H9 (cell line): Measurements from ENCODE around the gene FAM53B. TPM values are rescaled to one million over a fixed set of nuclear protein-coding genes. Genes with fewer than 3 reads are reported as not detected.
A peak's percentile ranks its signal among the peaks of the same experiment; 100 is the strongest.

ENCODE experiments used
- DNase-seq: peaks from one replicate; pipeline ENCODE4 v3.0.0-alpha.2; 2017
- H2AFZ ChIP-seq: one replicate; pipeline ENCODE4 v1.6.1; 2013; ENCODE audit warnings: mild to moderate bottlenecking, low read length, control low read depth, moderate library complexity
- H2AK5ac ChIP-seq: 2 replicates; pipeline ENCODE4 v1.6.1; 2013; ENCODE audit warnings: low read length, control low read depth, mixed read lengths; ENCODE audit not compliant: insufficient read length
- H2BK120ac ChIP-seq: one replicate; pipeline ENCODE4 v1.6.1; 2013; ENCODE audit warnings: low read depth, mild to moderate bottlenecking, low read length, control low read depth, inconsistent platforms; ENCODE audit not compliant: poor library complexity, severe bottlenecking
- H2BK12ac ChIP-seq: 2 replicates; pipeline ENCODE4 v1.6.1; 2013; ENCODE audit warnings: low read length, control low read depth, mixed read lengths, low read depth; ENCODE audit not compliant: insufficient read length
- H2BK15ac ChIP-seq: 2 replicates; pipeline ENCODE4 v1.6.1; 2013; ENCODE audit warnings: low read depth, low read length, control low read depth
- H2BK20ac ChIP-seq: one replicate; pipeline ENCODE4 v1.6.1; 2013; ENCODE audit warnings: low read depth, mild to moderate bottlenecking, low read length, control low read depth, inconsistent platforms; ENCODE audit not compliant: poor library complexity, severe bottlenecking
- H2BK5ac ChIP-seq: 2 replicates; pipeline ENCODE4 v1.6.1; 2013; ENCODE audit warnings: low read length, control low read depth, mixed read lengths; ENCODE audit not compliant: insufficient read length
- H3K14ac ChIP-seq: 2 replicates; pipeline ENCODE4 v1.6.1; 2013; ENCODE audit warnings: low read length, control low read depth; ENCODE audit not compliant: insufficient read depth
- H3K18ac ChIP-seq: 2 replicates; pipeline ENCODE4 v1.6.1; 2013; ENCODE audit warnings: low read depth, mild to moderate bottlenecking, mixed read lengths, low read length, control low read depth; ENCODE audit not compliant: insufficient read length
- H3K23ac ChIP-seq: 2 replicates; pipeline ENCODE4 v1.6.1; 2013; ENCODE audit warnings: low read length, control low read depth, mixed read lengths, low read depth; ENCODE audit not compliant: insufficient read length
- H3K23me2 ChIP-seq: 2 replicates; pipeline ENCODE4 v1.6.1; 2013; ENCODE audit warnings: low read depth, mild to moderate bottlenecking, mixed read lengths, low read length, control low read depth; ENCODE audit not compliant: insufficient read length, poor library complexity, severe bottlenecking
- H3K27ac ChIP-seq: 2 replicates; pipeline ENCODE4 v1.5.1; 2013; ENCODE audit warnings: low read length, control low read depth, mixed read lengths, low read depth; ENCODE audit not compliant: insufficient read length
- H3K27me3 ChIP-seq: 2 replicates; pipeline ENCODE4 v1.6.1; 2013; ENCODE audit warnings: low read length, control low read depth, inconsistent platforms; ENCODE audit not compliant: insufficient read depth
- H3K4ac ChIP-seq: 2 replicates; pipeline ENCODE4 v1.6.1; 2013; ENCODE audit warnings: low read depth, mild to moderate bottlenecking, control low read depth, inconsistent platforms, low read length, moderate library complexity
- H3K4me1 ChIP-seq: 2 replicates; pipeline ENCODE4 v1.6.1; 2013; ENCODE audit warnings: low read length, control low read depth, inconsistent platforms; ENCODE audit not compliant: insufficient read depth
- H3K4me2 ChIP-seq: 2 replicates; pipeline ENCODE4 v1.6.1; 2013; ENCODE audit warnings: low read length, control low read depth, mixed read lengths; ENCODE audit not compliant: insufficient read length, insufficient read depth
- H3K56ac ChIP-seq: 2 replicates; pipeline ENCODE4 v1.6.1; 2013; ENCODE audit warnings: low read depth, mild to moderate bottlenecking, mixed read lengths, low read length, control low read depth; ENCODE audit not compliant: insufficient read length
- H3K79me1 ChIP-seq: 2 replicates; pipeline ENCODE4 v1.6.1; 2013; ENCODE audit warnings: low read depth, mild to moderate bottlenecking, moderate library complexity, low read length, control low read depth, inconsistent platforms; ENCODE audit not compliant: insufficient read depth, poor library complexity, severe bottlenecking
- H3K79me2 ChIP-seq: 2 replicates; pipeline ENCODE4 v1.6.1; 2013; ENCODE audit warnings: low read length, control low read depth, inconsistent platforms; ENCODE audit not compliant: insufficient read depth
- H3K9ac ChIP-seq: 2 replicates; pipeline ENCODE4 v1.6.1; 2013; ENCODE audit warnings: low read length, control low read depth, mixed read lengths; ENCODE audit not compliant: insufficient read length; ENCODE audit errors: extremely low read depth
- H3K9me3 ChIP-seq: one replicate; pipeline ENCODE4 v1.6.1; 2013; ENCODE audit warnings: low read depth, low read length, inconsistent platforms; ENCODE audit not compliant: control insufficient read depth
- H3T11ph ChIP-seq: one replicate; pipeline ENCODE4 v1.6.1; 2013; ENCODE audit warnings: mild to moderate bottlenecking, low read length, control low read depth, inconsistent platforms
- H4K20me1 ChIP-seq: one replicate; pipeline ENCODE4 v1.6.1; 2013; ENCODE audit not compliant: control insufficient read depth, insufficient read length, insufficient read depth
- H4K5ac ChIP-seq: 2 replicates; pipeline ENCODE4 v1.6.1; 2013; ENCODE audit warnings: low read depth, mild to moderate bottlenecking, mixed read lengths, low read length, control low read depth; ENCODE audit not compliant: insufficient read length
- H4K8ac ChIP-seq: replicated peaks from 2 replicates; pipeline ENCODE4 v1.6.1; 2013; ENCODE audit warnings: low read length, control low read depth, mixed read lengths, low read depth; ENCODE audit not compliant: insufficient read length
- H4K91ac ChIP-seq: 2 replicates; pipeline ENCODE4 v1.6.1; 2013; ENCODE audit warnings: low read depth, mild to moderate bottlenecking, moderate library complexity, mixed read lengths, low read length, control low read depth; ENCODE audit not compliant: insufficient read length
- H3K27ac Mint-ChIP-seq, 3 experiments: 2 replicates in 2 of 3; 3 replicates in 1 of 3; pipeline ENCODE4 v1.8.0; 2020 to 2021; ENCODE audit warnings: mixed read lengths in 3 of 3, mild to moderate bottlenecking in 1 of 3, moderate library complexity in 1 of 3
- H3K27me3 Mint-ChIP-seq: 2 replicates; pipeline ENCODE4 v1.8.0; 2021; ENCODE audit warnings: low read depth, mild to moderate bottlenecking, moderate library complexity, mixed read lengths
- H3K36me3 Mint-ChIP-seq, 3 experiments: 2 replicates in 2 of 3; 3 replicates in 1 of 3; pipeline ENCODE4 v1.8.0; 2020 to 2021; ENCODE audit warnings: low read depth in 3 of 3, mixed read lengths in 3 of 3; ENCODE audit not compliant: insufficient read depth in 1 of 3
- H3K4me1 Mint-ChIP-seq, 2 experiments: 2 replicates each; pipeline ENCODE4 v1.8.0; 2020; ENCODE audit warnings: mixed read lengths in 2 of 2
- H3K4me3 Mint-ChIP-seq, 2 experiments: 2 replicates in 1 of 2; 3 replicates in 1 of 2; pipeline ENCODE4 v1.8.0; 2020 to 2021; ENCODE audit warnings: mild to moderate bottlenecking in 2 of 2, mixed read lengths in 2 of 2, moderate library complexity in 1 of 2
- H3K9me3 Mint-ChIP-seq, 2 experiments: 2 replicates in 1 of 2; 3 replicates in 1 of 2; pipeline ENCODE4 v1.8.0; 2020; ENCODE audit warnings: mild to moderate bottlenecking in 2 of 2, mixed read lengths in 2 of 2, moderate library complexity in 1 of 2
- WGBS: extraction: QIAGEN DNeasy Blood & Tissue Kit; methylation state at CpG from one replicate; pipeline ENCODE4 v1.1.7; 2013; ENCODE audit warnings: missing lambda C conversion rate, low lambda C conversion rate, mixed read lengths; ENCODE audit not compliant: insufficient read length; ENCODE audit errors: extremely low coverage; 5-methylcytosine and 5-hydroxymethylcytosine counted together
- total RNA-seq: library from RNA; stranded (reverse); gene quantifications from 2 replicates; pipeline ENCODE4 v1.2.1, GENCODE V29; 2021
- TF ChIP-seq, protein P1 (sequence below): fragments of 200-600 bp; sonication (generic); conservative IDR thresholded peaks from 3 replicates; pipeline ENCODE4 v1.8.0; 2021; ENCODE audit warnings: antibody characterized with exemption, mild to moderate bottlenecking

Gene FAM53B
- total RNA-seq, 1 experiment from 2014 or later: 11.5 TPM

DNA sequence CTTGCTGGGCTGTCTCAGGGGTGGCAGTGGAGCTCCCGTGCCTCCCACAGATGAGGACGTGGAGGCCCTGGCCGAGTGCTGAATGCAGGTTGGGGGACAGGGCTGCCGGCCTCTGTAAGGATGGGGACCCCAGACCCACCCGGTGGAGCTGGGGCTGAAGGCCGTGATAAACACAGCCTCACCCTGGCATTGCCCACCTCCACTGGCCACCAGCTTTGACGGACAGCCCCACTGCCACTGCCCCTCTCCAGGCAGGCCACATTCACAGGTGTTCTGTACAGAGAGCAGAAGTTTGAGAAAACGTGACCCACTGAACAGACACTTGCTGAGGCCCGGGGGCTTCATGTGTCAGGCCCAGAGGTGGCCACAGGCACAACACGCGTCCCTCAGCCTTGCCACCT lies 156.4 kb downstream of the FAM53B start:
- WGBS: no CpG with 5 or more reads among the region's 11 CpGs

More for the DNA sequence above, 156.4 kb downstream of the FAM53B start:
- Mint-ChIP-seq H3K9me3 (peaks cover 0 to 6% of the 10 kb centered on the region in 2 experiments; a peak in 1 of 5 replicates), H3K4me1 (peaks cover 0 to 8% of the 10 kb centered on the region in 2 experiments; a peak in 1 of 4 replicates), H3K4me3 (no peak overlapping the region), H3K27me3 (no peaks in the 10 kb centered on the region), H3K36me3 (no peaks in the 10 kb centered on the region; a peak in 2 of 7 replicates), H3K27ac (peak overlapping the region in 1 of 3 experiments; percentile 86; a peak in 1 of 7 replicates)
- Histone ChIP-seq H2BK5ac (no peak overlapping the region), H4K20me1 (no peaks in the 10 kb centered on the region), H2BK120ac (no peak overlapping the region), H4K8ac (no peak overlapping the region), H3K27me3 (no peaks in the 10 kb centered on the region), H3K9me3 (no peaks in the 10 kb centered on the region), H3K23me2 (no peaks in the 10 kb centered on the region), H3K23ac (no peak overlapping the region), H2AK5ac (no peak overlapping the region), H3K56ac (no peak overlapping the region), H2AFZ (no peak overlapping the region), H3K18ac (no peak overlapping the region), H4K91ac (no peak overlapping the region), H4K5ac (no peak overlapping the region), H3K9ac (no peak overlapping the region), H2BK15ac (no peak overlapping the region), H3T11ph (no peak overlapping the region), H3K27ac (no peak overlapping the region), H3K4ac (no peak overlapping the region), H3K4me2 (no peak overlapping the region), H3K79me1 (no peaks in the 10 kb centered on the region), H3K14ac (no peak overlapping the region), H3K4me1 (no peaks in the 10 kb centered on the region), H2BK12ac (no peak overlapping the region), H2BK20ac (no peak overlapping the region), H3K79me2 (no peaks in the 10 kb centered on the region)
- DNase-seq: no peak
- TF ChIP-seq, protein P1, sequence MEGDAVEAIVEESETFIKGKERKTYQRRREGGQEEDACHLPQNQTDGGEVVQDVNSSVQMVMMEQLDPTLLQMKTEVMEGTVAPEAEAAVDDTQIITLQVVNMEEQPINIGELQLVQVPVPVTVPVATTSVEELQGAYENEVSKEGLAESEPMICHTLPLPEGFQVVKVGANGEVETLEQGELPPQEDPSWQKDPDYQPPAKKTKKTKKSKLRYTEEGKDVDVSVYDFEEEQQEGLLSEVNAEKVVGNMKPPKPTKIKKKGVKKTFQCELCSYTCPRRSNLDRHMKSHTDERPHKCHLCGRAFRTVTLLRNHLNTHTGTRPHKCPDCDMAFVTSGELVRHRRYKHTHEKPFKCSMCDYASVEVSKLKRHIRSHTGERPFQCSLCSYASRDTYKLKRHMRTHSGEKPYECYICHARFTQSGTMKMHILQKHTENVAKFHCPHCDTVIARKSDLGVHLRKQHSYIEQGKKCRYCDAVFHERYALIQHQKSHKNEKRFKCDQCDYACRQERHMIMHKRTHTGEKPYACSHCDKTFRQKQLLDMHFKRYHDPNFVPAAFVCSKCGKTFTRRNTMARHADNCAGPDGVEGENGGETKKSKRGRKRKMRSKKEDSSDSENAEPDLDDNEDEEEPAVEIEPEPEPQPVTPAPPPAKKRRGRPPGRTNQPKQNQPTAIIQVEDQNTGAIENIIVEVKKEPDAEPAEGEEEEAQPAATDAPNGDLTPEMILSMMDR: no peak
